Activated CD8-positive, alpha-beta memory T cell treated with anti-CD3 and anti-CD28 coated beads, Interleukin-2, amount 10 ng/mL, durations not matched to agents 7 days and 5 days (primary cell): ENCODE results near the gene DACT2. TPM values are rescaled to one million over a fixed set of nuclear protein-coding genes. Genes with fewer than 3 reads are reported as not detected.

Experiments
- ATAC-seq: fragments of 150-1000 bp; cut with Tn5 transposase; one replicate; pipeline ENCODE4 v1.10.0; 2021; ENCODE audit warnings: moderate library complexity
- CTCF ChIA-PET: fragments of 350-600 bp; sonication (Branson Sonifier 250); formaldehyde crosslinking; loops from one replicate; lab custom pipeline; 2021; ENCODE audit warnings: antibody characterized with exemption; lab: Charles Lee
- DNase-seq: peaks from one replicate; pipeline ENCODE4 v3.0.0-alpha.2; 2020
- H3K27ac Mint-ChIP-seq: one replicate; pipeline ENCODE4 v1.8.0; 2021; ENCODE audit warnings: mild to moderate bottlenecking, mixed read lengths
- H3K27me3 Mint-ChIP-seq: one replicate; pipeline ENCODE4 v1.8.0; 2021; ENCODE audit warnings: mixed read lengths
- H3K36me3 Mint-ChIP-seq: one replicate; pipeline ENCODE4 v1.8.0; 2021; ENCODE audit warnings: mild to moderate bottlenecking, mixed read lengths
- H3K4me1 Mint-ChIP-seq: one replicate; pipeline ENCODE4 v1.8.0; 2021; ENCODE audit warnings: mixed read lengths
- H3K4me3 Mint-ChIP-seq: one replicate; pipeline ENCODE4 v1.8.0; 2021; ENCODE audit warnings: mild to moderate bottlenecking, moderate library complexity, mixed read lengths
- H3K9me3 Mint-ChIP-seq: one replicate; pipeline ENCODE4 v1.8.0; 2022; ENCODE audit warnings: low read depth, mixed read lengths
- total RNA-seq, 2 experiments: library from RNA; stranded (reverse); gene quantifications; one replicate each; pipeline ENCODE4 v1.2.3, GENCODE V29; 2021

Gene DACT2
- under 1 TPM in 1 of 2 experiments, not detected in 1; 0.91 TPM for total RNA-seq

DNA sequence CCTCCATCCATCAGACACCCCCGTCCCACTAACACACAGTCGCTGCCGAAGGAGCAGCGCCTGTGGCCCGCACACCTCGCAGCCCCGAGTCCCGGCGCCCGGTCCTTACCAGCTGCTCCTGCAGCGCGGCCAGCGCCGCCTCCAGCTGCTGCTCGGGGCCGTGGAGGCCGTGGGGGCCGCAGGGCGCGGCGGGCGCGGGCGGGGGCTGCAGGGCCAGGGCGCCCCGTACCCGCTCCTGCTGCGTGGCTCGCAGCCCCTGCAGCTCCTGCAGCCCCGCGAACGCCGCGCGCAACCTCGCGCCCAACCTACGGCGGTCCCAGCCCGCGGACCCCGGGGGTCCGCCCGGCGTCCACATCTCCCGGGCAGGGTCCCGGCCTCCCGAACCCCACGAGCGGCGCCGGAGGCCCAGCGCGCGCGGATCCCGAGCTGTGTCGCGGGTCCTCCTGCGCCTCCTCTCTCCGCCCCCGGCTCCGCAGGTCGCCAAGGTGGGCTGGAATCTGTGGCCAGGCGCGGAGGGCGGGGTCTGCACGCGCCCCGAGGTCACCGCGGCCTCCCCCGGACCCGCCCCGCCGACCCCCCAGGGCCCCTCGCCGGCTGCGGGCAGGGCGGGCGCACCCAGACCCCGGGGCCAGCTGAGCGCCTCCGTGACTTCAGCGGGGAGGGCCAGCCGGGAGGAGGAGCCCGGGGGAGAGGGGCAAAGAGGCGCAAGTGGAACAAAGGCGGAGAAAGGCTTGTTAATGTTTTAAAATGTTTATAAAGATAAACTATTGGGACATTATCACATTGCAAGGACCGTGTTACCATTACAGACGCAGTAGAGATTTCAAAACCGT lies at the start of gene DACT2:
Gene DACT2 (minus strand): TSS at position 499 of the 833 bp plus-strand sequence. CDS start 144 bp downstream, at position 355.
- no peak for ATAC-seq
- Mint-ChIP-seq H3K27me3 (peaks cover 44% of the 10 kb centered on the region), H3K4me1 (no peaks in the 10 kb centered on the region), H3K36me3 (no peaks in the 10 kb centered on the region), H3K4me3 (no peak within 1 kb of the TSS), H3K9me3 (no peaks in the 10 kb centered on the region), H3K27ac (no peak within 1 kb of the TSS)
- no peak for DNase-seq
- CTCF ChIA-PET: no interaction called here

- Mint-ChIP-seq H3K36me3 (no peaks in the 10 kb centered on the region), H3K27ac (no peak overlapping the region)
- CTCF ChIA-PET: interaction anchor here (1.4 kb wide), 1 partner anchor 514 kb away, joined by 6 read pairs; no protein-coding TSS in a partner anchor
These were observed 49.4 kb upstream of the DACT2 start for GRCh38 chr6:168368936-168369335.

DNA sequence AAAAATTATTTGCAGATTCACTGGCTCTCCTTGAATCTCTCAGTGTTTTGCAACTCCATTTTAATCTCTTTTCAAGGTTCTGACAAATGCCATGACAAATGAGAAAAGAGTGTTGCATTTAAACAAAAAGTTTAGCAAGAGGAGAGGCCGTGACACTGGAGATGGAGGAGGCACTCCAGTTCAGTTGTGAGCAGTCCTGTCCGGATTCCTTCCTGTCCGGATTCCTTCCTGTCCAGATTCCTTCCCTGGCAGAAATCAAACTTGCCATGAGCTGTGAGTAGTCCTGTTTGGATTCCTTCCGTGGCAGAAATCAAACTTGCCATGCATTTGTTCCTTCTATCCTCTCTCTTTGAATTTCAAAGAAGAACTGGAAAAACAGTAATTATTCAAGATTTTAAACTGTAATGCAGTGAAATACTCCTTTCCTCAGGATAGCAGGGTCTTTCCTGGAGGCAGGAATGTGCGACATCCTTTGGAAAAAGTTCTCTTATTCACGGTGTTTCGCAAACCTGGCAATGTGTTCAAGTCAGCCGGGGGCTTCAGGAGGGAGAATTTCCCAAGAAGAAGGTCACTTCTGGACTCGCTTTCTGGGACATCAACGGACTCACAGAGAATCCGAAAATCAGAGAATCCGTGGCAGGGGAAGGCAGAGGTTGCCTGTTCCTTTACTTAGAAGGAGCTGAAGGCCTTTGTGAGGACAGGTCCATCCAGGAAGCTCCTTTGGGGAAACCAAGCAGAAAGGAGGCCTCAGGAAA lies 48.7 kb upstream of the DACT2 start:
- peaks cover 8% of the 10 kb centered on the region for H3K27me3 Mint-ChIP-seq
- CTCF ChIA-PET: no interaction called here

More at GRCh38 chr6:168368936-168369335, 49.4 kb upstream of the DACT2 start:
- no peak for DNase-seq
- Mint-ChIP-seq H3K9me3 (no peaks in the 10 kb centered on the region), H3K4me1 (peaks cover 5% of the 10 kb centered on the region), H3K27me3 (peaks cover 8% of the 10 kb centered on the region), H3K4me3 (no peak overlapping the region)
- ATAC-seq: no peak

GRCh38 chr6:168367285-168367751 lies 47.7 kb upstream of the DACT2 start:
- no peak overlapping the region for H3K27ac Mint-ChIP-seq
- no peak overlapping the region for H3K4me3 Mint-ChIP-seq
- CTCF ChIA-PET: no interaction called here
- ATAC-seq (no peak), DNase-seq (no peak)
- no peaks in the 10 kb centered on the region for H3K36me3 Mint-ChIP-seq
- peaks cover 8% of the 10 kb centered on the region for H3K27me3 Mint-ChIP-seq
- H3K9me3 Mint-ChIP-seq: no peaks in the 10 kb centered on the region
- H3K4me1 Mint-ChIP-seq: peaks cover 5% of the 10 kb centered on the region

More for the DNA sequence above, 48.7 kb upstream of the DACT2 start:
- ATAC-seq (no peak), DNase-seq (no peak)
- peaks cover 5% of the 10 kb centered on the region for H3K4me1 Mint-ChIP-seq
- H3K4me3 Mint-ChIP-seq: no peak overlapping the region
- H3K27ac Mint-ChIP-seq: no peak overlapping the region
- H3K36me3 Mint-ChIP-seq: no peaks in the 10 kb centered on the region
- no peaks in the 10 kb centered on the region for H3K9me3 Mint-ChIP-seq

DNA sequence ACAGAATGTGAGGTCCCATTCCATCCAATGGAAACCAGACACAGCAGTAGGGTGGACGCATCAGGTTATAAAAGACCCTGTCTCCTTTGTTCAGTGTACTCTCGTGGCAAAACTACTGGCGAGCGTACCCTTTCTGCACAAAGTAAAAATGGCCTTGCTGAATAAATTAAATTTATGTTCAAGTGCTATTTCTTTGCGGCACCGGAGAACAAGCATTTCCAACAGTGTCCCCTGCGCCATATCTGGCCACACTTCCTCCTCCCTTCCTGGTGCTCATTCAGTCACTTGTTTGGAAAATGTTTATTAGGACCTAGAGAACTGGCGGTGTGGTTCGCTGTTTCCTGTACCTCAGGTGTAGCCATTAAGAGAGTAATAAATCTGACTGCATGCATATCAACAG lies 46.9 kb upstream of the DACT2 start:
- Mint-ChIP-seq H3K4me3 (no peak overlapping the region), H3K36me3 (no peaks in the 10 kb centered on the region), H3K9me3 (no peaks in the 10 kb centered on the region), H3K27me3 (peaks cover 8% of the 10 kb centered on the region), H3K4me1 (peaks cover 5% of the 10 kb centered on the region), H3K27ac (no peak overlapping the region)
- DNase-seq (no peak), ATAC-seq (no peak)
- CTCF ChIA-PET: no interaction called here

DNA sequence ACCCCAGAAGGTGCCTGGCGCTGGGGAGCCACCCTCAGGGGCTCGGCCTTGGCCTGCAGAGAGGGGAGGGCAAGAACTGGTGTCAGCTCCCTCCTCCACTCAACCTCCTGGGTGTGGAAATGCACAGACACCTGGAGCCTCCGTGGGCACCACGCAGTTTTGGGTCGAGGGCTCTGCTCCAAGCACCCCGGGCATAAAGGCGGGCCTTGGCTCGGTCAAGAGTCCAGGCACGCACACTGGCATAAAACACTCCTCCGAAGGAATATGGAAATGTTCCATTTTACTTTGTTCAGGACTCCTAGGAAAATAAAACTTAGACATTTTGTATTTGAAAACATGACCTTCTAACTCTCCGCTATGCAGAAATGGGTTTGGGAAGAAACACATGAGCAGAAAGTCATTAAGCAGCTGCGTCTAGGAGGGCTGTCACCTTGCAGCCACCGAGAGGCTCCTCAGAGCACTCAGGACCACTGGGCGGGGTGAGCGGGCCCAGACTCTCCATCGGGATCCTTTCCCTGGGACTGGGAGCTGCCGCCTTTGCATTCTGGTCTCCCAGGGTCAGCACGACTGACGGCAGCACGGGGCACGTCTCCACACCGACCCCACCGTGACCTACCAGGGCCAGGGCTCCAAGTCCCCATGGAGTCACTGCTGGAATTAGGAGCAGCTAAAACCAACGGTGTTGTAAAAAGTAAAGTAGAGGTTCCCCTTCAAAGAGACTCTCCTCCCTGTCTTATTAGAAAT lies 46.0 kb upstream of the DACT2 start:
- Mint-ChIP-seq H3K4me1 (peaks cover 5% of the 10 kb centered on the region), H3K36me3 (no peaks in the 10 kb centered on the region)

GRCh38 chr6:168364793-168365421 lies 45.3 kb upstream of the DACT2 start:
- H3K27ac Mint-ChIP-seq: no peak overlapping the region
- no peak for DNase-seq
- CTCF ChIA-PET: no interaction called here
- no peaks in the 10 kb centered on the region for H3K9me3 Mint-ChIP-seq
- H3K4me1 Mint-ChIP-seq: peaks cover 4% of the 10 kb centered on the region
- H3K4me3 Mint-ChIP-seq: no peak overlapping the region
- no peak for ATAC-seq
- H3K27me3 Mint-ChIP-seq: peaks cover 7% of the 10 kb centered on the region
- H3K36me3 Mint-ChIP-seq: no peaks in the 10 kb centered on the region

More for the DNA sequence above, 46.0 kb upstream of the DACT2 start:
- no peak overlapping the region for H3K27ac Mint-ChIP-seq
- CTCF ChIA-PET: no interaction called here
- DNase-seq: no peak
- H3K4me3 Mint-ChIP-seq: no peak overlapping the region
- H3K27me3 Mint-ChIP-seq: peaks cover 8% of the 10 kb centered on the region
- ATAC-seq: no peak
- H3K9me3 Mint-ChIP-seq: no peaks in the 10 kb centered on the region

DNA sequence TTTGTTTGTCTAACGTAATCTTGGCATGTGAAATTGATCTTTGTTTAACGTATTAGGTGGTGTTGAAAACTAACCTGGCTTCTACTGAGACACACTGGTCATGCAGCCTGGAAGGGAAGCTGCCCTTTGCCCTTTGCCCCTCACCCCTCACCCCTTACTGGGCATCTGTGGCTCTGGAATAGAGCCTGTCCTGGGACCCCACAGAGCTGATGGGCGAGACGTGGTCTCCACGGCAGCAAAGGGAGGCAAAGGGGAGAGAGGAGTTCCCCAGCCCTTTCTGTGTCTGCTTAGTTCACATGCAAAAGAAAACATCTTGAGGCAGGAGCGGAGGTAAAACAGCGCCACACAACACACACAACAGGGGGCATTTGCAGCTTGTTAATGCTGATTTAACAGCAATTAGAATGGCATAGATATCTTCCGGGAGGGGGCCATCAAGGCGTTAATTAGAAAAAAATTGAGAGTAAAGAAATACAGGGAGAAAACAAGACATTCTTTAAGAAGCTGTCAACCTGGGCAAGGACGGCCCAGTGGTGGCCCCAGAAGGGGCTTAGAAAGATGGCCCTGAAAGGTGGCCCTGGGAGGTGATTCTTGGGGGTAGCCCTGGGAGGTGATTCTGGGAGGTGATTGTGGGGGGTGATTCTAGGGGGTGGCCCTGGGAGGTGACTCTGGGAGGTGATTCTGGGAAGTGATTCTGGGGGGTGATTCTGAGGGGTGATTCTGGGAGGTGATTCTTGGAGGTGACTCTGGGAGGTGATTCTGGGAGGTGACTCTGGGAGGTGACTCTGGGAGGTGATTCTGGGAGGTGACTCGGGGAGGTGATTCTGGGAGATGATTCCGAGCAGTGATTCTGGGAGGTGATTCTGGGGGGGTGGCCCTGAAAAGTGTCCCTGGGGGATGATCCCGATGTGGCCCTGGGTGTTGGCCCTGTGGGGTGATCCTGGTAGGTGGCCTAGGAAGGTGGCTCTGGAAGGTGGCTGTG lies 44.5 kb upstream of the DACT2 start:
- DNase-seq (no peak), ATAC-seq (no peak)
- H3K27ac Mint-ChIP-seq: no peak overlapping the region
- peaks cover 6% of the 10 kb centered on the region for H3K27me3 Mint-ChIP-seq
- no peaks in the 10 kb centered on the region for H3K36me3 Mint-ChIP-seq
- peaks cover 3% of the 10 kb centered on the region for H3K4me1 Mint-ChIP-seq
- H3K4me3 Mint-ChIP-seq: no peak overlapping the region
- H3K9me3 Mint-ChIP-seq: no peaks in the 10 kb centered on the region
- CTCF ChIA-PET: interaction anchor here (0.7 kb wide), 1 partner anchor 121 kb away, joined by 4 read pairs; no protein-coding TSS in a partner anchor

- Mint-ChIP-seq H3K4me3 (no peak overlapping the region), H3K4me1 (peaks cover 3% of the 10 kb centered on the region), H3K27me3 (peaks cover 4% of the 10 kb centered on the region), H3K9me3 (no peaks in the 10 kb centered on the region), H3K27ac (no peak overlapping the region), H3K36me3 (no peaks in the 10 kb centered on the region)
- ATAC-seq: no peak
- no peak for DNase-seq
- CTCF ChIA-PET: no interaction called here
These were observed 43.7 kb upstream of the DACT2 start for GRCh38 chr6:168363302-168363701.

DNA sequence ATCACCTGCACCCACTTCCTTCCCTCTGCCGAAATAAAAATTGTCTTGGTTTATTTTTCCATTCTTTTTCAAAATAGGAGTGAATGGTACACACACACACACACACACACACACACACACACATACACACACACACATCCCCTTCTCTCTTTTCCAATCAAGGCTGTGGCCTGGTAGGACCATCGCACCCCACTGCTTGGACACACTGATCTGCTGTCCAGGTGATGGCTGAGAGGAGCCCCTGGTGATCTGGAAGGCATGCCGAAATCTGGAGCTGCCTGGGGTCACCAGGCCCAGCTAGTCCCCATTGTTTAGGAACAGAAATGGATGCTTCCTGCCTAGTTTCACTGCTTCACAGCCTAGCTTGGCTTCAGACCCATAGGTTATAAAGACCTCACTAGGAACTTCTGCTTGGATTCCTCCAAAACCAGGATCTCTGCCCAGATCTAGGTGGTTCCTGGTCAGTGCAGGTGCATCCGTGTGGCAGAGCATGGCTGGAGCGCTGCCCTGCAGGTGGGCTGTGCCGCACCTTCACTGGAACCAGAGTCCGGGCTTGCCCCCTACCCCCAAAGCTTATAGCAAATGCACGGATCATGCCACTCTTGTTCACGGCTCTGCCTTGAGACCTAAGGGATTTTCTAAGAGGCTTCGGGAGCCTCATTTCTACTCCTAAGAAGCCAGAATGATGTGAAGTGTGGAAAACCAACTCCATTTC lies 42.9 kb upstream of the DACT2 start:
- CTCF ChIA-PET: no interaction called here
- Mint-ChIP-seq H3K27me3 (peaks cover under 1% of the 10 kb centered on the region), H3K4me3 (no peak overlapping the region), H3K36me3 (no peaks in the 10 kb centered on the region), H3K27ac (no peak overlapping the region), H3K4me1 (peaks cover under 1% of the 10 kb centered on the region), H3K9me3 (no peaks in the 10 kb centered on the region)
- no peak for ATAC-seq
- no peak for DNase-seq

DNA sequence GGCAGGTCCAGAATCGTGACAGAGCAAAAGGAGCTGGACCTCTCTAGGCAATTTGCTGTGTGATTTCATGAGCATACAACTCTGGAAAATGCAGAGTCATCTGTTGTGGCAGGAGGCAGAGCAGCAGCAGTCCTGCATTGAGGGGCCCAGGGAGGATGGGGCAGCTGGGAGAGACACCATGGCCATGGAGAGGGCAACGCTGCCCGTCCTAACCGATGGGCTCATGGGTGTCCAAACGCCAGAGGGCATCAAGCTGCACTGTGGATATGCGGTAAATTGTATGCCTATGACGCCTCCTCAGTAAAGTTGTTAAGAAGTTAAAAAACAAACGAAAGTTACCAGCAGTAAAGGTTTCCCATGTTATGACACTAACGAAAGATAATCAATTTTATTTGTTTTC lies 42.2 kb upstream of the DACT2 start:
- Mint-ChIP-seq H3K27ac (no peak overlapping the region), H3K4me1 (no peaks in the 10 kb centered on the region), H3K36me3 (no peaks in the 10 kb centered on the region), H3K4me3 (no peak overlapping the region), H3K9me3 (no peaks in the 10 kb centered on the region), H3K27me3 (no peaks in the 10 kb centered on the region)
- no peak for ATAC-seq
- CTCF ChIA-PET: no interaction called here
- no peak for DNase-seq
